Activated naive CD4-positive, alpha-beta T cell treated with anti-CD3 and anti-CD28 coated beads, Interleukin-2, amount 50 U/mL, for 24 hours (primary cell): Measurements from ENCODE around the gene ANKRD9.

Experiments
- H3K27ac Mint-ChIP-seq: one replicate; pipeline ENCODE4 v1.8.0; 2021; ENCODE audit warnings: mild to moderate bottlenecking, mixed read lengths
- H3K27me3 Mint-ChIP-seq: one replicate; pipeline ENCODE4 v1.8.0; 2021; ENCODE audit warnings: mixed read lengths
- H3K36me3 Mint-ChIP-seq: one replicate; pipeline ENCODE4 v1.8.0; 2021; ENCODE audit warnings: mixed read lengths
- H3K4me1 Mint-ChIP-seq: one replicate; pipeline ENCODE4 v1.8.0; 2021; ENCODE audit warnings: mixed read lengths
- H3K4me3 Mint-ChIP-seq: one replicate; pipeline ENCODE4 v1.8.0; 2021; ENCODE audit warnings: mild to moderate bottlenecking, mixed read lengths
- H3K9me3 Mint-ChIP-seq: one replicate; pipeline ENCODE4 v1.8.0; 2021; ENCODE audit warnings: mixed read lengths

ANKRD9 gene

DNA sequence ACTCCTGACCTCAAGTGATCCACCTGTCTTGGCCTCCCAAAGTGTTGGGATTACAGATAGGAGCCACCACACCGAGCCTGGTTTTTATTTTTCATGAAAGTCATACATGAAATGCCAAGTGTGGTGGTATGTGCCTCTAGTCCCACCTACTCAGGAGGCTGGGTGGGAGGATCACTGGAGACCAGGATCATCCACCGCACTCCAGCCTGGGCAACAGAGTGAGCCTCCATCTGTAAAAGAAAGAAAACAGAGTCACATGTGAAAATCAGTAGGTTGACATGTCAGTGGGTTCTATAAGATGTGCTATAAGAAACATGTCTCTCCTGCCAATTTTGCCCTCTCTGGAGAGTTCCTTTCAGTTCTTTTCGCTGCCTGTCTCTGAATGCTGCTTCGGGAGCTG lies 28.2 kb downstream of the ANKRD9 start:
- no peaks in the 10 kb centered on the region for H3K9me3 Mint-ChIP-seq
- H3K4me3 Mint-ChIP-seq, result no peak overlapping the region
- H3K27ac Mint-ChIP-seq, result no peak overlapping the region

GRCh38 chr14:102479777-102480176 lies 29.8 kb downstream of the ANKRD9 start:
- Mint-ChIP-seq H3K9me3 (no peaks in the 10 kb centered on the region), H3K36me3 (peaks cover 11% of the 10 kb centered on the region), H3K4me3 (no peak overlapping the region), H3K27ac (no peak overlapping the region), H3K4me1 (no peaks in the 10 kb centered on the region), H3K27me3 (no peaks in the 10 kb centered on the region)

More for the DNA sequence above, 28.2 kb downstream of the ANKRD9 start:
- Mint-ChIP-seq H3K36me3 (peaks cover 11% of the 10 kb centered on the region), H3K27me3 (no peaks in the 10 kb centered on the region), H3K4me1 (no peaks in the 10 kb centered on the region)

DNA sequence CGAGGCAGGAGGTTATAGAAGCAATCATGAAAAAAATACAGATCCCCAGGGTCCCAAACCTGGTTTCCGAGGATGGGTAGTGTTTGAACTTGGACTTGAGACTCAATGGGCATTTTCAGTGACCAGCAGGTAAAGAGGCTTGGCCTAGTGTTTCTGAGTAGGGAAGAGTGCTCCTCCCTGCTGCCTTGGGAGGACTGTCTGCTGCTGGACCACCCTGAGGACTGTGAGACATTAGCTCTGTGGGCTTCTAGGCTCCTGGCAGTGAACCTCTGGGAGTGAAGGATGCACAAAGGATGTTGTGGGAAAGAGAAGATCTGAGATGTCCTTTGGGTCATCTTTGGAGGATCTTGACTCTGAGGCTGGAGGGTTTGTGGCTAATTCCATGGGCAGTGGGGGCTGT lies 30.5 kb downstream of the ANKRD9 start:
- H3K27me3 Mint-ChIP-seq, result no peaks in the 10 kb centered on the region
- H3K36me3 Mint-ChIP-seq, result peaks cover 11% of the 10 kb centered on the region
- no peak overlapping the region for H3K27ac Mint-ChIP-seq
- H3K9me3 Mint-ChIP-seq, result no peaks in the 10 kb centered on the region
- no peak overlapping the region for H3K4me3 Mint-ChIP-seq
- H3K4me1 Mint-ChIP-seq, result no peaks in the 10 kb centered on the region

GRCh38 chr14:102474934-102475333 lies 34.6 kb downstream of the ANKRD9 start:
- Mint-ChIP-seq H3K9me3 (no peaks in the 10 kb centered on the region), H3K27ac (no peak overlapping the region), H3K27me3 (no peaks in the 10 kb centered on the region), H3K4me3 (no peak overlapping the region), H3K36me3 (peaks cover 9% of the 10 kb centered on the region), H3K4me1 (peaks cover 11% of the 10 kb centered on the region)

GRCh38 chr14:102473559-102473958 lies 36.0 kb downstream of the ANKRD9 start:
- Mint-ChIP-seq H3K9me3 (no peaks in the 10 kb centered on the region), H3K4me1 (peaks cover 11% of the 10 kb centered on the region), H3K27ac (no peak overlapping the region), H3K36me3 (peaks cover 19% of the 10 kb centered on the region), H3K27me3 (no peaks in the 10 kb centered on the region), H3K4me3 (no peak overlapping the region)

- Mint-ChIP-seq H3K36me3 (peaks cover 19% of the 10 kb centered on the region), H3K27ac (no peak overlapping the region), H3K27me3 (no peaks in the 10 kb centered on the region), H3K4me3 (no peak overlapping the region), H3K4me1 (peaks cover 11% of the 10 kb centered on the region), H3K9me3 (no peaks in the 10 kb centered on the region)
These were observed 36.8 kb downstream of the ANKRD9 start for GRCh38 chr14:102472791-102473150.

- H3K4me1 Mint-ChIP-seq, result peaks cover 11% of the 10 kb centered on the region
- H3K4me3 Mint-ChIP-seq, result no peak overlapping the region
- no peaks in the 10 kb centered on the region for H3K9me3 Mint-ChIP-seq
- peaks cover 21% of the 10 kb centered on the region for H3K36me3 Mint-ChIP-seq
- no peaks in the 10 kb centered on the region for H3K27me3 Mint-ChIP-seq
- no peak overlapping the region for H3K27ac Mint-ChIP-seq
These were observed 37.4 kb downstream of the ANKRD9 start for GRCh38 chr14:102471921-102472790.

DNA sequence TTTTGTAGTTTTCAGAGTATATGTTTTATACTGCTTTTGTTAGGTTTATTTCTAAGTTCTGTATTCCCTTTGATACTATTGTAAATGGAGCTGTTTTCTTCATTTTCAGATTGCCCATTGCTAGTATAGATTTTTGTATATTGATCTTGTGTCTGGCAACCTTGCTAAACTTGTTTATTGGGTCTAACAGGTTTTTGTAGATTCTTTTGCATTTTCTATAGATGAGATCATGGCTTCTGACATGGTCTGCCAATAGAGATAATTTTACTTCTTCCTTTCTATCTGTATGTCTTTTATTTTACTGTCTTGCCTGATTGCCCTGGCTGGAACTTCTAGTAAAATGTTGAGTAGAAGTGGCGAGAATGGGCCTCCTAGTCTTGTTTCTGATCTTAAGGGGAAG lies 40.3 kb downstream of the ANKRD9 start:
- no peaks in the 10 kb centered on the region for H3K9me3 Mint-ChIP-seq
- no peak overlapping the region for H3K4me3 Mint-ChIP-seq
- H3K27ac Mint-ChIP-seq, result no peak overlapping the region
- H3K4me1 Mint-ChIP-seq, result peaks cover 11% of the 10 kb centered on the region
- H3K27me3 Mint-ChIP-seq, result no peaks in the 10 kb centered on the region
- peaks cover 26% of the 10 kb centered on the region for H3K36me3 Mint-ChIP-seq

DNA sequence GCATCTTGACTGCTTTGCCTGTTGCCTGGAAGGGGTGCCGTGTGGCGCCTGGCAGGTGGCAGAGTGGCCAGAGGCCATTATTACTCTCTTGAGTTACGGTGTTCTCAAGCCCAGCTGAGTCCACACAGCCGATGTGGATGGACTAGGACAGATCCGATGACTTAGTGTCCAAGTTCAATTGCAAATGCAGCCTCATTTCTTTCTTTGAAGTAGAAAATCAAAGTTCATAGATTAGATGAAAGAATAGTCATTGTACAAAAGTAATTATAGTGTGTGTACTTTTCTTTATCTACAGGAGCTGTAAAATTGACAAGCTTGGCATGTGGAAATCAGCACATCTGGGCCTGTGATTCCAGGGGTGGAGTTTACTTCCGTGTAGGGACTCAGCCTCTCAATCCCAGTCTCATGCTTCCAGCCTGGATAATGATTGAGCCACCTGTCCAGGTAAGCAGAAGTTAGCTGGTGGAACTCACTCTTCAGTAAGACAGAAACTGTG lies 44.7 kb downstream of the ANKRD9 start:
- Mint-ChIP-seq H3K36me3 (peaks cover 21% of the 10 kb centered on the region), H3K4me1 (peaks cover 5% of the 10 kb centered on the region)

GRCh38 chr14:102464006-102464405 lies 45.6 kb downstream of the ANKRD9 start:
- Mint-ChIP-seq H3K9me3 (no peaks in the 10 kb centered on the region), H3K4me1 (peaks cover 5% of the 10 kb centered on the region), H3K27ac (no peak overlapping the region), H3K27me3 (no peaks in the 10 kb centered on the region), H3K4me3 (no peak overlapping the region), H3K36me3 (peaks cover 13% of the 10 kb centered on the region)

More for the DNA sequence above, 44.7 kb downstream of the ANKRD9 start:
- Mint-ChIP-seq H3K9me3 (no peaks in the 10 kb centered on the region), H3K27me3 (no peaks in the 10 kb centered on the region), H3K4me3 (no peak overlapping the region), H3K27ac (no peak overlapping the region)

DNA sequence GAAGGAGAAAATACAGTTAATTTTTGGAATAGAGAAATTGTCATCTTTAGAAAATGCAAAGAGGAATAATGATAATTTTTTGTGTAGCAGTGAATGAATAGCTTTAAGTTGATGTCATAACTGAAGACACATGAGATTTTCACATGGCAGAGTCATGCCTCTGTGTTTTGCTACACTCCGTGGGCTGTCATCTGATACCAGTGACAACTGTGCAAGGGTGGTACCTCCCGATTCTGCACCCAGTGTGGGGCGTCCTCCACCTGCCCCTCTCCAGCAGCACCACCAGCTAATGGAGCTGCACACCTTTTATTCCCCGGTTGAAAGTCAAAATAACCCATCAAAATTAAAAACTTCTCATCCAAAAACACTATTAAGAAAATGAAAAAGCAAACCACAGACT lies 47.2 kb downstream of the ANKRD9 start:
- peaks cover 10% of the 10 kb centered on the region for H3K36me3 Mint-ChIP-seq
- H3K27ac Mint-ChIP-seq, result no peak overlapping the region
- no peaks in the 10 kb centered on the region for H3K9me3 Mint-ChIP-seq
- no peak overlapping the region for H3K4me3 Mint-ChIP-seq
- H3K4me1 Mint-ChIP-seq, result peaks cover 5% of the 10 kb centered on the region
- no peaks in the 10 kb centered on the region for H3K27me3 Mint-ChIP-seq

- no peaks in the 10 kb centered on the region for H3K27me3 Mint-ChIP-seq
- H3K9me3 Mint-ChIP-seq, result no peaks in the 10 kb centered on the region
- peaks cover 7% of the 10 kb centered on the region for H3K36me3 Mint-ChIP-seq
- H3K4me1 Mint-ChIP-seq, result peaks cover 5% of the 10 kb centered on the region
- H3K27ac Mint-ChIP-seq, result no peak overlapping the region
- no peak overlapping the region for H3K4me3 Mint-ChIP-seq
These were observed 47.9 kb downstream of the ANKRD9 start for GRCh38 chr14:102461490-102462338.

GRCh38 chr14:102457509-102457908 lies 52.1 kb downstream of the ANKRD9 start:
- H3K4me1 Mint-ChIP-seq, result peaks cover 5% of the 10 kb centered on the region
- H3K36me3 Mint-ChIP-seq, result peaks cover 2% of the 10 kb centered on the region

GRCh38 chr14:102454711-102455110 lies 54.9 kb downstream of the ANKRD9 start:
- no peak overlapping the region for H3K4me3 Mint-ChIP-seq
- H3K9me3 Mint-ChIP-seq, result no peaks in the 10 kb centered on the region
- no peaks in the 10 kb centered on the region for H3K4me1 Mint-ChIP-seq
- H3K27ac Mint-ChIP-seq, result no peak overlapping the region
- no peaks in the 10 kb centered on the region for H3K27me3 Mint-ChIP-seq
- peaks cover 7% of the 10 kb centered on the region for H3K36me3 Mint-ChIP-seq

More at GRCh38 chr14:102457509-102457908, 52.1 kb downstream of the ANKRD9 start:
- H3K27me3 Mint-ChIP-seq, result no peaks in the 10 kb centered on the region
- H3K4me3 Mint-ChIP-seq, result no peak overlapping the region
- H3K27ac Mint-ChIP-seq, result no peak overlapping the region
- no peaks in the 10 kb centered on the region for H3K9me3 Mint-ChIP-seq

GRCh38 chr14:102452302-102452701 lies 57.3 kb downstream of the ANKRD9 start:
- peaks cover 9% of the 10 kb centered on the region for H3K36me3 Mint-ChIP-seq
- no peaks in the 10 kb centered on the region for H3K27me3 Mint-ChIP-seq
- no peaks in the 10 kb centered on the region for H3K4me1 Mint-ChIP-seq
- no peaks in the 10 kb centered on the region for H3K9me3 Mint-ChIP-seq
- H3K4me3 Mint-ChIP-seq, result no peak overlapping the region
- no peak overlapping the region for H3K27ac Mint-ChIP-seq
